Pons (tissue), 1 donor: ENCODE results near the gene UCMA.
"Not testable (repeated sequence)": the region's sequence is repeated elsewhere in the genome, so short reads cannot be mapped to it uniquely, and the experiment has no call there.

Experiments used
- DNase-seq: peaks from one replicate; pipeline ENCODE4 v3.0.0-alpha.2; 2016; ENCODE audit warnings: low spot score

The UCMA gene

GRCh38 chr10:13234172-13234571 is at the start of gene UCMA:
TSS of gene UCMA (minus strand) at chr10:13234374. CDS start at chr10:13234258, 116 bp downstream.
- DNase-seq = no peak

- not testable (repeated sequence) for DNase-seq
These were observed 48.2 kb upstream of the UCMA start for GRCh38 chr10:13282348-13282747.

GRCh38 chr10:13276749-13277365 is 42.7 kb upstream of the UCMA start:
- DNase-seq = peak; percentile 38

- DNase-seq = not testable (repeated sequence)
These were observed 42.0 kb upstream of the UCMA start for GRCh38 chr10:13276146-13276545.

- peak; percentile 88 for DNase-seq
These were observed 38.0 kb upstream of the UCMA start for GRCh38 chr10:13272164-13272571.

GRCh38 chr10:13271552-13272163 is 37.5 kb upstream of the UCMA start:
- peak; percentile 18 for DNase-seq

- no peak for DNase-seq
These were observed 36.8 kb upstream of the UCMA start for GRCh38 chr10:13270877-13271551.

- no peak for DNase-seq
These were observed 34.7 kb upstream of the UCMA start for GRCh38 chr10:13268841-13269240.

GRCh38 chr10:13268310-13268709 is 34.1 kb upstream of the UCMA start:
- DNase-seq = no peak

- no peak for DNase-seq
These were observed 29.4 kb upstream of the UCMA start for GRCh38 chr10:13263591-13263990.

- no peak for DNase-seq
These were observed 28.3 kb upstream of the UCMA start for GRCh38 chr10:13262433-13262832.

- DNase-seq = no peak
These were observed 23.5 kb upstream of the UCMA start for GRCh38 chr10:13257621-13258140.

- DNase-seq = no peak
These were observed 22.5 kb upstream of the UCMA start for GRCh38 chr10:13256627-13257026.

- no peak for DNase-seq
These were observed 19.6 kb upstream of the UCMA start for GRCh38 chr10:13253726-13254125.

- DNase-seq = no peak
These were observed 13.6 kb upstream of the UCMA start for GRCh38 chr10:13247784-13248183.

- DNase-seq = no peak
These were observed 13.1 kb upstream of the UCMA start for GRCh38 chr10:13247246-13247645.

GRCh38 chr10:13242260-13242659 is 8.1 kb upstream of the UCMA start:
- not testable (repeated sequence) for DNase-seq

- no peak for DNase-seq
These were observed 7.4 kb upstream of the UCMA start for GRCh38 chr10:13241613-13242012.

GRCh38 chr10:13239923-13240322 is 5.7 kb upstream of the UCMA start:
- no peak for DNase-seq

- no peak for DNase-seq
These were observed 4.3 kb upstream of the UCMA start for GRCh38 chr10:13238271-13239077.

GRCh38 chr10:13236638-13237037 is 2.5 kb upstream of the UCMA start:
- no peak for DNase-seq

GRCh38 chr10:13234736-13235135 is 562 bp upstream of the UCMA start:
- DNase-seq = not testable (repeated sequence)
